Measurements from ENCODE around the gene IL1R2.

Gene IL1R2

GRCh38 chr2:101987832-101988231 is 3.9 kb upstream of the IL1R2 start:
- CTCF ChIA-PET = no interaction called here
- POLR2A ChIA-PET = no interaction called here
- H3K4me1 ChIP-seq (ENCODE audit: control insufficient read depth, insufficient read depth, low read length) = no peaks in the 10 kb centered on the region
- no peak for TF ChIP-seq ZNF366 (tag by site-specific recombination; conservative IDR thresholded peaks at IDR 0.05)
- no peak for TF ChIP-seq ZNF521 (tag by site-specific recombination; IDR thresholded peaks at IDR 0.05)
- TF ChIP-seq ZNF155 (tag by site-specific recombination; IDR thresholded peaks at IDR 0.05) = no peak
- TF ChIP-seq PRDM2 (tag by site-specific recombination; IDR thresholded peaks at IDR 0.05; ENCODE audit: borderline replicate concordance) = no peak
- TF ChIP-seq ZNF707 (tag by site-specific recombination; IDR thresholded peaks at IDR 0.05) = no peak
- TF ChIP-seq ZNF433 (tag by site-specific recombination; IDR thresholded peaks at IDR 0.05; ENCODE audit: low read depth) = no peak
- no peak for TF ChIP-seq ZNF416 (tag by site-specific recombination; IDR thresholded peaks at IDR 0.05)
- TF ChIP-seq KLF17 (tag by site-specific recombination; IDR thresholded peaks at IDR 0.05) = no peak
- no peak for TF ChIP-seq HOXA7 (CRISPR knock-in tag; IDR thresholded peaks at IDR 0.05; ENCODE audit: borderline replicate concordance)
- H3K36me3 ChIP-seq (ENCODE audit: control insufficient read depth in 2 of 2, insufficient read depth in 1 of 2, low read length in 2 of 2) = no peaks in the 10 kb centered on the region
- no peak overlapping the region for H3K27ac ChIP-seq (ENCODE audit: extremely low read depth, low read depth, low read length)
- H3K4me3 ChIP-seq (ENCODE audit: low read depth, low read length) = no peak overlapping the region
- H3K9me3 ChIP-seq (ENCODE audit: control insufficient read depth, insufficient read depth, low read depth, low read length) = no peaks in the 10 kb centered on the region

- no peak overlapping the region for H3K4me3 ChIP-seq (ENCODE audit: low read depth, low read length)
- no peak overlapping the region for H3K27ac ChIP-seq (ENCODE audit: extremely low read depth, low read depth, low read length)
- no peaks in the 10 kb centered on the region for H3K4me1 ChIP-seq (ENCODE audit: control insufficient read depth, insufficient read depth, low read length)
- CTCF ChIA-PET = interaction anchor here (0.5 kb wide), 1 partner anchor 251 kb away, joined by 5 read pairs; no protein-coding TSS in a partner anchor
- no peaks in the 10 kb centered on the region for H3K36me3 ChIP-seq (ENCODE audit: control insufficient read depth in 2 of 2, insufficient read depth in 1 of 2, low read length in 2 of 2)
- no peaks in the 10 kb centered on the region for H3K9me3 ChIP-seq (ENCODE audit: control insufficient read depth, insufficient read depth, low read depth, low read length)
- no peak for TF ChIP-seq ZNF785 (tag by site-specific recombination; IDR thresholded peaks at IDR 0.05)
- no peak for TF ChIP-seq ZNF132 (tag by site-specific recombination; IDR thresholded peaks at IDR 0.05; ENCODE audit: borderline replicate concordance)
- TF ChIP-seq ZNF274 (IDR thresholded peaks at IDR 0.05; ENCODE audit: low read length) = no peak
- TF ChIP-seq ZNF274 (tag by site-specific recombination; IDR thresholded peaks at IDR 0.05; ENCODE audit: borderline replicate concordance) = no peak
- TF ChIP-seq GFI1B (tag by site-specific recombination; IDR thresholded peaks at IDR 0.05) = no peak
- TF ChIP-seq ZNF2 (tag by site-specific recombination; IDR thresholded peaks at IDR 0.05) = no peak
- no peak for TF ChIP-seq ZNF211 (tag by site-specific recombination; IDR thresholded peaks at IDR 0.05; ENCODE audit: low read depth)
- no peak for TF ChIP-seq MEIS1 (CRISPR knock-in tag; IDR thresholded peaks at IDR 0.05; ENCODE audit: borderline replicate concordance)
- TF ChIP-seq ZNF266 (tag by site-specific recombination; IDR thresholded peaks at IDR 0.05; ENCODE audit: low read depth) = no peak
- TF ChIP-seq ZSCAN4 (tag by site-specific recombination; IDR thresholded peaks at IDR 0.05) = no peak
- no peak for TF ChIP-seq OSR2 (tag by site-specific recombination; IDR thresholded peaks at IDR 0.05)
- TF ChIP-seq PRDM10 (tag by site-specific recombination; IDR thresholded peaks at IDR 0.05) = no peak
- POLR2A ChIA-PET = no interaction called here
These were observed 3.2 kb upstream of the IL1R2 start for GRCh38 chr2:101988541-101988940.

All from HEK293 (cell line).